ENCODE measurements around the gene DLD. TPM values are rescaled to one million over a fixed set of nuclear protein-coding genes. Genes with fewer than 3 reads are reported as not detected.

Gene DLD
- total RNA-seq, 1 experiment from 2014 or later = 88.8 TPM

- Histone ChIP-seq H3K27ac (ENCODE audit: low read length) (peak overlapping the region; percentile 48), H3K4me3 (ENCODE audit: low read depth in 2 of 2, low read length in 2 of 2) (no peak overlapping the region), H3K9me3 (ENCODE audit: control insufficient read depth, insufficient read depth, low read depth, low read length) (no peaks in the 10 kb centered on the region), H3K4me1 (ENCODE audit: control insufficient read depth, insufficient read depth, low read length) (peaks cover 24% of the 10 kb centered on the region), H3K27me3 (ENCODE audit: control insufficient read depth, insufficient read depth, low read length) (no peaks in the 10 kb centered on the region), H3K36me3 (ENCODE audit: control insufficient read depth, insufficient read depth, low read length) (peaks cover 44% of the 10 kb centered on the region)
- BruUV-seq (replicated peaks) = no TSS peak
- in situ Hi-C loops (cut with HindIII; ENCODE audit: low pct_unique_long_range_greater_than_20kb, low sequenced_read_pairs) = no loop called here
- intact Hi-C loops (cut with micrococcal nuclease; ENCODE audit: unreplicated experiment) = loop anchor here (10.0 kb wide), 1 partner anchor 213 kb away; no protein-coding TSS in a partner anchor
- ChIA-PET CTCF (no interaction called here), POLR2A (no interaction called here)
- no peak for DNase-seq (ENCODE audit: low read depth, low spot score)
- no peak for ATAC-seq
- TF ChIP-seq, protein P1, sequence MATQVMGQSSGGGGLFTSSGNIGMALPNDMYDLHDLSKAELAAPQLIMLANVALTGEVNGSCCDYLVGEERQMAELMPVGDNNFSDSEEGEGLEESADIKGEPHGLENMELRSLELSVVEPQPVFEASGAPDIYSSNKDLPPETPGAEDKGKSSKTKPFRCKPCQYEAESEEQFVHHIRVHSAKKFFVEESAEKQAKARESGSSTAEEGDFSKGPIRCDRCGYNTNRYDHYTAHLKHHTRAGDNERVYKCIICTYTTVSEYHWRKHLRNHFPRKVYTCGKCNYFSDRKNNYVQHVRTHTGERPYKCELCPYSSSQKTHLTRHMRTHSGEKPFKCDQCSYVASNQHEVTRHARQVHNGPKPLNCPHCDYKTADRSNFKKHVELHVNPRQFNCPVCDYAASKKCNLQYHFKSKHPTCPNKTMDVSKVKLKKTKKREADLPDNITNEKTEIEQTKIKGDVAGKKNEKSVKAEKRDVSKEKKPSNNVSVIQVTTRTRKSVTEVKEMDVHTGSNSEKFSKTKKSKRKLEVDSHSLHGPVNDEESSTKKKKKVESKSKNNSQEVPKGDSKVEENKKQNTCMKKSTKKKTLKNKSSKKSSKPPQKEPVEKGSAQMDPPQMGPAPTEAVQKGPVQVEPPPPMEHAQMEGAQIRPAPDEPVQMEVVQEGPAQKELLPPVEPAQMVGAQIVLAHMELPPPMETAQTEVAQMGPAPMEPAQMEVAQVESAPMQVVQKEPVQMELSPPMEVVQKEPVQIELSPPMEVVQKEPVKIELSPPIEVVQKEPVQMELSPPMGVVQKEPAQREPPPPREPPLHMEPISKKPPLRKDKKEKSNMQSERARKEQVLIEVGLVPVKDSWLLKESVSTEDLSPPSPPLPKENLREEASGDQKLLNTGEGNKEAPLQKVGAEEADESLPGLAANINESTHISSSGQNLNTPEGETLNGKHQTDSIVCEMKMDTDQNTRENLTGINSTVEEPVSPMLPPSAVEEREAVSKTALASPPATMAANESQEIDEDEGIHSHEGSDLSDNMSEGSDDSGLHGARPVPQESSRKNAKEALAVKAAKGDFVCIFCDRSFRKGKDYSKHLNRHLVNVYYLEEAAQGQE (IDR thresholded peaks at IDR 0.05; ENCODE audit: insufficient read depth in 1 of 2, low read depth in 2 of 2, low read length in 1 of 2) = no peak
- TF ChIP-seq TCF7L2 (IDR thresholded peaks at IDR 0.05; ENCODE audit: low read depth, low read length) (no peak), POLR2AphosphoS5 (IDR thresholded peaks at IDR 0.05; ENCODE audit: low read depth, low read length) (no peak), SIN3A (IDR thresholded peaks at IDR 0.05; ENCODE audit: borderline replicate concordance, insufficient read depth, low read depth, low read length) (no peak)
Observed at GRCh38 chr7:107931740-107932515, 40.9 kb downstream of the DLD start.

DNA sequence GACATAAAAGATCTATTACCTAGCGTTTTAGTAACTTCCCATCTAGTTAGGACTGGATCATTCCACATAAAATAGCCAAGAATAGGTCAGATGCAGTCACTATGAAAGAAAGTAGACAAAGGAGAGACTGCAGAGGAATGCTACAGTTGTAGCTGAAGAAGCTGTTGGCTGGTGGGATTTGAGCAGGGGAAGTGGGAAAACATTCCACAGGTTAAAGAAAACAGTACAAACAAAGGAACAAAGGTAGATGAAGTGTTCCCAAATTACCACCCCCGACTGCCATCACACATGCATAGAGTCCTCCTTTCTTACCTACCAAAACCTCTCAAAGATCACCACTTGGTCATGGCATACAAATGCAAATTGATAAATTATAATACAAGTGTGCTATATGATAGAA is 41.8 kb downstream of the DLD start:
- H3K9me3 ChIP-seq (ENCODE audit: control insufficient read depth, insufficient read depth, low read depth, low read length) = no peaks in the 10 kb centered on the region
- no TSS peak for BruUV-seq (replicated peaks)
- peaks cover 45% of the 10 kb centered on the region for H3K36me3 ChIP-seq (ENCODE audit: control insufficient read depth, insufficient read depth, low read length)
- ATAC-seq (no peak), DNase-seq (ENCODE audit: low read depth, low spot score) (no peak)
- H3K27ac ChIP-seq (ENCODE audit: low read length) = peak overlapping the region; percentile 49
- peaks cover 24% of the 10 kb centered on the region for H3K4me1 ChIP-seq (ENCODE audit: control insufficient read depth, insufficient read depth, low read length)
- no peaks in the 10 kb centered on the region for H3K27me3 ChIP-seq (ENCODE audit: control insufficient read depth, insufficient read depth, low read length)
- TF ChIP-seq TCF7L2 (IDR thresholded peaks at IDR 0.05; ENCODE audit: low read depth, low read length) = no peak
- TF ChIP-seq, protein P1 (IDR thresholded peaks at IDR 0.05; ENCODE audit: insufficient read depth in 1 of 2, low read depth in 2 of 2, low read length in 1 of 2) = no peak
- H3K4me3 ChIP-seq (ENCODE audit: low read depth in 2 of 2, low read length in 2 of 2) = no peak overlapping the region
- ChIA-PET POLR2A (no interaction called here), CTCF (no interaction called here)
- intact Hi-C loops (cut with micrococcal nuclease; ENCODE audit: unreplicated experiment) = loop anchor here (10.0 kb wide), 1 partner anchor 212 kb away; no protein-coding TSS in a partner anchor
- in situ Hi-C loops (cut with HindIII; ENCODE audit: low pct_unique_long_range_greater_than_20kb, low sequenced_read_pairs) = no loop called here
